Keratinocyte (primary cell): Measurements from ENCODE around the gene TENM4. TPM values are rescaled to one million over a fixed set of nuclear protein-coding genes. Genes with fewer than 3 reads are reported as not detected.

ENCODE experiments used
- DNase-seq: peaks from one replicate; pipeline ENCODE4 v3.0.0-alpha.2; 2011; ENCODE audit warnings: low read depth, missing footprints, low spot score
- FAIRE-seq: peaks from 2 replicates; lab custom pipeline; 2011; peaks lifted over from hg19 to GRCh38; lab: Jason Lieb, UNC
- H2AFZ ChIP-seq: 2 replicates; pipeline ENCODE4 v1.6.0; 2012; ENCODE audit warnings: low read length, control low read depth, inconsistent platforms; ENCODE audit not compliant: control insufficient read depth
- H3K27ac ChIP-seq: 2 replicates; pipeline ENCODE4 v1.5.1; 2011; ENCODE audit warnings: low read length; ENCODE audit not compliant: control insufficient read depth, insufficient read depth
- H3K27me3 ChIP-seq: 3 replicates; pipeline ENCODE4 v1.6.0; 2011; ENCODE audit warnings: low read length; ENCODE audit not compliant: control insufficient read depth, insufficient read depth; ENCODE audit errors: extremely low read depth
- H3K36me3 ChIP-seq, 2 experiments: 2 replicates in 1 of 2; 3 replicates in 1 of 2; pipeline ENCODE4 v1.5.1; 2011; ENCODE audit warnings: low read length in 2 of 2, mild to moderate bottlenecking in 1 of 2; ENCODE audit not compliant: control insufficient read depth in 2 of 2, insufficient read depth in 2 of 2; ENCODE audit errors: extremely low read depth in 1 of 2
- H3K4me1 ChIP-seq: 3 replicates; pipeline ENCODE4 v1.5.1; 2011; ENCODE audit warnings: low read length; ENCODE audit not compliant: control insufficient read depth, insufficient read depth; ENCODE audit errors: extremely low read depth
- H3K4me2 ChIP-seq: 3 replicates; pipeline ENCODE4 v1.6.0; 2011; ENCODE audit warnings: low read depth, low read length; ENCODE audit not compliant: control insufficient read depth, insufficient read depth; ENCODE audit errors: extremely low read depth
- H3K4me3 ChIP-seq, 3 experiments: fragments of 200-600 bp in 1 of 3; sonication (generic) in 1 of 3; 2 replicates in 2 of 3; 3 replicates in 1 of 3; pipeline ENCODE4 v1.5.1; 2011 to 2016; ENCODE audit warnings: low read length in 3 of 3, mild to moderate bottlenecking in 3 of 3, control low read depth in 2 of 3, inconsistent platforms in 1 of 3, low read depth in 1 of 3, mixed read lengths in 1 of 3, mixed run types in 1 of 3, moderate library complexity in 1 of 3; ENCODE audit not compliant: control insufficient read depth in 2 of 3, insufficient read depth in 2 of 3; ENCODE audit errors: extremely low read depth in 1 of 3
- H3K79me2 ChIP-seq: 2 replicates; pipeline ENCODE4 v1.6.0; 2012; ENCODE audit warnings: low read length; ENCODE audit not compliant: control insufficient read depth, insufficient read depth
- H3K9ac ChIP-seq: 3 replicates; pipeline ENCODE4 v1.6.0; 2011; ENCODE audit warnings: low read length; ENCODE audit not compliant: control insufficient read depth, insufficient read depth; ENCODE audit errors: extremely low read depth
- H3K9me1 ChIP-seq: 3 replicates; pipeline ENCODE4 v1.6.0; 2011; ENCODE audit warnings: low read length; ENCODE audit not compliant: control insufficient read depth, insufficient read depth; ENCODE audit errors: extremely low read depth
- H3K9me3 ChIP-seq: 2 replicates; pipeline ENCODE4 v1.5.1; 2012; ENCODE audit warnings: low read depth, low read length; ENCODE audit not compliant: control insufficient read depth
- H4K20me1 ChIP-seq: 3 replicates; pipeline ENCODE4 v1.6.0; 2011; ENCODE audit warnings: low read length; ENCODE audit not compliant: control insufficient read depth, insufficient read depth; ENCODE audit errors: extremely low read depth
- CTCF ChIP-seq, 3 experiments: IDR thresholded peaks in 1 of 3; conservative IDR thresholded peaks in 1 of 3; optimal IDR thresholded peaks in 1 of 3; 2 replicates in 2 of 3; 3 replicates in 1 of 3; pipeline versions ENCODE3 to v1.5.1; 2011; ENCODE audit warnings: low read length in 3 of 3, mild to moderate bottlenecking in 3 of 3, moderate library complexity in 2 of 3, control low read depth in 1 of 3, inconsistent platforms in 1 of 3; ENCODE audit not compliant: insufficient read depth in 2 of 3; ENCODE audit errors: extremely low read depth in 1 of 3
- EZH2 ChIP-seq: IDR thresholded peaks from one replicate; pipeline ENCODE4 v1.6.1; 2012; ENCODE audit warnings: inconsistent platforms, mild to moderate bottlenecking, low read length, moderate library complexity
- dilution Hi-C: fragments of 300-500 bp; cut with MboI; formaldehyde crosslinking; loops from one replicate; pipeline ENCODE4 v1.7.0; 2020; ENCODE audit warnings: low sequenced_read_pairs; ENCODE audit not compliant: extremely low pct_ligation_motif_present
- polyA plus RNA-seq, 5 experiments: library from polyadenylated mRNA; depleted of rRNA in 3 of 5; stranded (reverse) in 3 of 5; stranded (forward) in 1 of 5; unstranded in 1 of 5; fragments of >200 nt; gene quantifications; 1 replicate in 1 of 5; 2 replicates in 3 of 5; 3 replicates in 1 of 5; pipeline versions ENCODE4 v1.2.1 to v1.2.3, GENCODE V29; 2011 to 2012; ENCODE audit warnings: missing spikeins in 2 of 5, low read depth in 1 of 5, low replicate concordance in 1 of 5

The TENM4 gene
- polyA plus RNA-seq, 1 donor (not counting 4 experiments of a cell fraction or from before 2014, with no cell fraction given): 3.5 TPM

DNA sequence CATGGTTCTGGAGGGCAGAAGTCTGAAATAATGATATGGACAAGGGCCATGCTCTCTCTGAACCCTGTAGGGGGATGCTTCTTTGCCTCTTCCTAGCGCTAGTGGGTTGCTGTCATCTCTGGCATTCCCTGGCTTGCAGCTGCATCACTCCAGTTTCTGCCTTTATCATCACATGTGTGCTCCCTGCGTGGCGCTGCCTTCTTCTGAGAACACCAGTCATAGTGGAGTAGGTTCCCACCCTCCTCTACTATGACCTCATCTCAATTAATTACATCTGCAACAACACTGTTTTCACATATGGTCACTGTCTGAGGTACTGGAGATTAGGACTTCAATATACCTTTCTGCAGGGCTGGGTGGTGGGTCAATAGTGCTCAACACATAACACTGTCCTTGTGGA lies 463.8 kb downstream of the TENM4 start:
- Histone ChIP-seq H3K4me3 (no peak overlapping the region), H3K4me2 (no peak overlapping the region), H3K27me3 (no peaks in the 10 kb centered on the region), H3K9ac (no peak overlapping the region), H3K9me1 (no peaks in the 10 kb centered on the region), H3K36me3 (no peaks in the 10 kb centered on the region), H3K4me1 (no peaks in the 10 kb centered on the region), H2AFZ (no peak overlapping the region), H3K9me3 (no peaks in the 10 kb centered on the region), H4K20me1 (no peaks in the 10 kb centered on the region), H3K79me2 (no peaks in the 10 kb centered on the region), H3K27ac (no peak overlapping the region)
- FAIRE-seq: no peak
- dilution Hi-C loops: no loop called here
- TF ChIP-seq EZH2 (no peak), CTCF (optimal IDR thresholded peaks at IDR 0.05 in 1 of 3, IDR thresholded peaks at IDR 0.05 in 1 of 3, conservative IDR thresholded peaks at IDR 0.05 in 1 of 3; ENCODE audit: extremely low read depth in 1 of 3, insufficient read depth in 2 of 3, low read length in 3 of 3) (no peak)
- DNase-seq: no peak

DNA sequence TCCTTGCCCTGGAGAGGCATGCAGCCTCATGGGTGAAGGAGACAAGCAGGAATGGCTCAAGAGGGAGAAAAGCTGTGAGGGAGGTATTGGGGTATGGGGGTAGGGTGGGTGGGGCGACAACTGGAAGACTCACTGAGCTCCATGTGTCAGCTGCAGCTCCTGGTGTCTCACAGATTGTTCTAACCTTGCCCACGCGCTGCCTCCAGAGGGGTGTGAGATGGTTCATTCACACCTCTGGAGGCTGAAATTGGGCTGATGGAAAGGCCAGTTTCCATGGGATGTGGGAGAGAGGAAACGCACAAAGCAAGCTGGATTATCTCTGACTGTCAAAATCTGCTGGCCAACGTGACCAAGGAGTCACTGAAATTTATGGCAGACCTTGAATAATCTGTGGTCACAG lies 465.7 kb downstream of the TENM4 start:
- no peaks in the 10 kb centered on the region for H3K36me3 ChIP-seq

More for the DNA sequence above, 465.7 kb downstream of the TENM4 start:
- no peaks in the 10 kb centered on the region for H3K9me1 ChIP-seq
- no peaks in the 10 kb centered on the region for H3K79me2 ChIP-seq
- H3K27me3 ChIP-seq: no peaks in the 10 kb centered on the region
- TF ChIP-seq CTCF (optimal IDR thresholded peaks at IDR 0.05 in 1 of 3, IDR thresholded peaks at IDR 0.05 in 1 of 3, conservative IDR thresholded peaks at IDR 0.05 in 1 of 3; ENCODE audit: extremely low read depth in 1 of 3, insufficient read depth in 2 of 3, low read length in 3 of 3): no peak
- no peak for TF ChIP-seq EZH2
- no peaks in the 10 kb centered on the region for H4K20me1 ChIP-seq
- H3K4me2 ChIP-seq: no peak overlapping the region
- dilution Hi-C loops: no loop called here
- H2AFZ ChIP-seq: no peak overlapping the region
- H3K27ac ChIP-seq: no peak overlapping the region
- H3K4me3 ChIP-seq: no peak overlapping the region
- H3K4me1 ChIP-seq: no peaks in the 10 kb centered on the region
- FAIRE-seq (no peak), DNase-seq (no peak)
- H3K9me3 ChIP-seq: no peaks in the 10 kb centered on the region
- H3K9ac ChIP-seq: no peak overlapping the region
